Caco-2 (cell line): ENCODE measurements around the gene BTNL9. TPM values are rescaled to one million over a fixed set of nuclear protein-coding genes. Genes with fewer than 3 reads are reported as not detected.

ENCODE experiments used
- BruUV-seq: library from RNA; stranded (reverse); fragments of 400-500 nt; replicated peaks from 2 replicates; lab custom pipeline; 2021; lab: Mats Ljungman, UMichigan
- CTCF ChIA-PET: fragments of 300-600 bp; sonication (Branson Sonifier 250); formaldehyde crosslinking; loops from one replicate; lab custom pipeline; 2022; ENCODE audit warnings: antibody characterized with exemption; lab: Charles Lee
- POLR2A ChIA-PET: fragments of 300-600 bp; sonication (Branson Sonifier 250); formaldehyde crosslinking; loops from one replicate; lab custom pipeline; 2022; ENCODE audit warnings: antibody characterized with exemption; lab: Charles Lee
- DNase-seq, 2 experiments: peaks; one replicate each; pipeline versions ENCODE4 v3.0.0 to v3.0.0-alpha.2; 2020 to 2022
- H3K27me3 ChIP-seq: replicated peaks from 2 replicates; pipeline ENCODE4 v1.6.0; 2011; ENCODE audit warnings: low read length; ENCODE audit not compliant: control insufficient read depth, insufficient read depth
- H3K36me3 ChIP-seq: 2 replicates; pipeline ENCODE4 v1.5.1; 2011; ENCODE audit warnings: low read length; ENCODE audit not compliant: control insufficient read depth, insufficient read depth
- H3K4me1 ChIP-seq: fragments of 250-450 bp; sonication (Bioruptor Pico); 2 replicates; pipeline ENCODE4 v1.5.1; 2020; ENCODE audit warnings: mild to moderate bottlenecking
- H3K4me3 ChIP-seq: 2 replicates; pipeline ENCODE4 v1.5.1; 2011; ENCODE audit warnings: low read depth, mild to moderate bottlenecking, control low read depth, low read length
- H3K9me3 ChIP-seq: fragments of 250-450 bp; sonication (Bioruptor Pico); 2 replicates; pipeline ENCODE4 v1.5.1; 2020; ENCODE audit warnings: mild to moderate bottlenecking, moderate library complexity
- H3K27ac Mint-ChIP-seq: one replicate; pipeline ENCODE4 v1.8.0; 2022; ENCODE audit warnings: mixed read lengths; ENCODE audit not compliant: unreplicated experiment
- H3K27me3 Mint-ChIP-seq: one replicate; pipeline ENCODE4 v1.8.0; 2022; ENCODE audit warnings: mixed read lengths; ENCODE audit not compliant: insufficient read depth, unreplicated experiment
- H3K36me3 Mint-ChIP-seq: one replicate; pipeline ENCODE4 v1.8.0; 2022; ENCODE audit warnings: mild to moderate bottlenecking, mixed read lengths; ENCODE audit not compliant: insufficient read depth, unreplicated experiment
- H3K4me1 Mint-ChIP-seq: one replicate; pipeline ENCODE4 v1.8.0; 2022; ENCODE audit warnings: low read depth, mixed read lengths; ENCODE audit not compliant: unreplicated experiment
- H3K4me3 Mint-ChIP-seq: one replicate; pipeline ENCODE4 v1.8.0; 2022; ENCODE audit warnings: mild to moderate bottlenecking, moderate library complexity, mixed read lengths; ENCODE audit not compliant: unreplicated experiment
- H3K9me3 Mint-ChIP-seq: one replicate; pipeline ENCODE4 v1.8.0; 2022; ENCODE audit warnings: mixed read lengths; ENCODE audit not compliant: unreplicated experiment
- CTCF ChIP-seq, 2 experiments: fragments of 200-600 bp in 1 of 2; IDR thresholded peaks; 1 replicate in 1 of 2; 2 replicates in 1 of 2; pipeline versions ENCODE4 v1.5.1 to v1.8.0; 2011 to 2022; ENCODE audit warnings: antibody characterized with exemption in 1 of 2, control low read depth in 1 of 2, inconsistent platforms in 1 of 2, low read depth in 1 of 2, low read length in 1 of 2, mild to moderate bottlenecking in 1 of 2, moderate library complexity in 1 of 2; ENCODE audit not compliant: insufficient read depth in 1 of 2, severe bottlenecking in 1 of 2, unreplicated experiment in 1 of 2
- intact Hi-C: fragments of 100-400 bp; cut with micrococcal nuclease; formaldehyde crosslinking; loops from one replicate; pipeline ENCODE4 v1.10.0; 2022; ENCODE audit not compliant: unreplicated experiment
- total RNA-seq: library from RNA; stranded (reverse); gene quantifications from 2 replicates; pipeline ENCODE4 v1.2.3, GENCODE V29; 2022

BTNL9 gene
- total RNA-seq, 1 experiment from 2014 or later: 8.4 TPM

GRCh38 chr5:181059297-181060230 is 19.5 kb downstream of the BTNL9 start:
- Mint-ChIP-seq H3K4me1 (no peaks in the 10 kb centered on the region), H3K4me3 (no peak overlapping the region), H3K27ac (no peak overlapping the region), H3K27me3 (no peaks in the 10 kb centered on the region), H3K9me3 (no peaks in the 10 kb centered on the region), H3K36me3 (no peaks in the 10 kb centered on the region)
- intact Hi-C loops: no loop called here
- Histone ChIP-seq H3K4me1 (no peaks in the 10 kb centered on the region), H3K9me3 (no peaks in the 10 kb centered on the region), H3K27me3 (no peaks in the 10 kb centered on the region), H3K36me3 (no peaks in the 10 kb centered on the region), H3K4me3 (no peak overlapping the region)
- POLR2A ChIA-PET: no interaction called here
- BruUV-seq: no TSS peak
- CTCF ChIA-PET: no interaction called here
- no peak for TF ChIP-seq CTCF (IDR thresholded peaks at IDR 0.05; ENCODE audit: insufficient read depth in 1 of 2, low read depth in 1 of 2, low read length in 1 of 2, severe bottlenecking in 1 of 2, unreplicated experiment in 1 of 2)
- no peak for DNase-seq

- no peaks in the 10 kb centered on the region for H3K27me3 ChIP-seq
- no peak for DNase-seq
- no peaks in the 10 kb centered on the region for H3K36me3 ChIP-seq
- POLR2A ChIA-PET: no interaction called here
- H3K9me3 Mint-ChIP-seq: no peaks in the 10 kb centered on the region
- intact Hi-C loops: no loop called here
- TF ChIP-seq CTCF (IDR thresholded peaks at IDR 0.05; ENCODE audit: insufficient read depth in 1 of 2, low read depth in 1 of 2, low read length in 1 of 2, severe bottlenecking in 1 of 2, unreplicated experiment in 1 of 2): no peak
- no peaks in the 10 kb centered on the region for H3K4me1 ChIP-seq
- H3K36me3 Mint-ChIP-seq: no peaks in the 10 kb centered on the region
- no peak overlapping the region for H3K4me3 Mint-ChIP-seq
- BruUV-seq: no TSS peak
- CTCF ChIA-PET: no interaction called here
- H3K27me3 Mint-ChIP-seq: no peaks in the 10 kb centered on the region
- H3K27ac Mint-ChIP-seq: no peak overlapping the region
- no peaks in the 10 kb centered on the region for H3K4me1 Mint-ChIP-seq
- no peak overlapping the region for H3K4me3 ChIP-seq
- H3K9me3 ChIP-seq: no peaks in the 10 kb centered on the region
Measured at GRCh38 chr5:181060231-181060590, 20.1 kb downstream of the BTNL9 start.

GRCh38 chr5:181060924-181061323 is 20.9 kb downstream of the BTNL9 start:
- Histone ChIP-seq H3K27me3 (no peaks in the 10 kb centered on the region), H3K36me3 (no peaks in the 10 kb centered on the region), H3K4me3 (no peak overlapping the region), H3K9me3 (no peaks in the 10 kb centered on the region), H3K4me1 (no peaks in the 10 kb centered on the region)
- intact Hi-C loops: no loop called here
- TF ChIP-seq CTCF (IDR thresholded peaks at IDR 0.05; ENCODE audit: insufficient read depth in 1 of 2, low read depth in 1 of 2, low read length in 1 of 2, severe bottlenecking in 1 of 2, unreplicated experiment in 1 of 2): no peak
- H3K27ac Mint-ChIP-seq: no peak overlapping the region
- no peak for DNase-seq
- ChIA-PET CTCF (no interaction called here), POLR2A (no interaction called here)
- H3K9me3 Mint-ChIP-seq: peaks cover 5% of the 10 kb centered on the region
- no TSS peak for BruUV-seq
- no peak overlapping the region for H3K4me3 Mint-ChIP-seq
- no peaks in the 10 kb centered on the region for H3K36me3 Mint-ChIP-seq
- H3K4me1 Mint-ChIP-seq: no peaks in the 10 kb centered on the region
- no peaks in the 10 kb centered on the region for H3K27me3 Mint-ChIP-seq
